ENCODE measurements around the gene DCXR.

DCXR gene

GRCh38 chr17:82036634-82037091 lies 834 bp downstream of the DCXR start:
- DNase-seq: no peak

GRCh38 chr17:82035956-82036633 lies 1.4 kb downstream of the DCXR start:
- DNase-seq: no peak

- no peak for DNase-seq
Measured at GRCh38 chr17:82035488-82035887, 2.0 kb downstream of the DCXR start.

GRCh38 chr17:82034371-82035011 lies 3.0 kb downstream of the DCXR start:
- no peak for DNase-seq

GRCh38 chr17:82033359-82034085 lies 4.0 kb downstream of the DCXR start:
- no peak for DNase-seq

DNA sequence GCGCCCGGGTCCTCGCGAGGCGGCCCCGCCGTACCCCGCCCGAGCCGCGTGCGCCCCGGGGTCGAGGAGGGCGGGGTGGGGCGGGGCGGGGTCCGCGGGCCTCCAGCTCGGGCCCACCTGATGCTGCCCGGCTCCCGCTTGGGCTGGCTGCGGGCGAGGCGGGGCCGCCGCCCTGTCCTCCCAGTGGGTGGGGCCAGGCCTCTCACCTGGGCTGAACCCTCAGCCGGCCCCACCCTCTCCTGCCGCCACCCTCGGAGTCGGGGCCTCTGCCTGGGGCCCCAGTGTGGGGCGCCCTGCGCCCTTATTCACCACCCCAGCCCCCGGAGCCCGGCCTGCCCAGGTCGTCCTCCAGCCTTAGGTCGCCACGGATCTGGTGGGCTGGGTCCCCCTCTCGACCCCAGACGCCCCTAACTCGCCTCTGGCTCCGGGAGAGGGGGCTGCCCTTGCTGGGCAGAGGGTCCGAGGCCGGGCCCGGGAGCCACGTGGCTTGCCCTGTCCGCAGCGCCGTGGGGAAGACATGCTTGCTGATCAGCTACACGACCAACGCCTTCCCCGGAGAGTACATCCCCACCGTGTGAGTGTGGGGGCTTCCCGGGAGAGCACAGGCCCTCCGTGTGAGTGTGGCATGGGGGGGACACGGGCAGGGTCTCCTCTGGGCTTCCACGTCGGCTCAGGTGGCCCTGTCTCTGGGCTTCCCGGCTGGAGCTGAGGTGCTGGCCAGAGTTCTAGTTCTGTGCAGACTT lies 5.4 kb downstream of the DCXR start:
- DNase-seq: peak; percentile 26

- peak; percentile 74 for DNase-seq
Measured at GRCh38 chr17:82031303-82031884, 6.1 kb downstream of the DCXR start, which contains the start of gene RAC3. Gene RAC3 (plus strand): TSS chr17:82031678. CDS start chr17:82031762, 84 bp downstream.

DNA sequence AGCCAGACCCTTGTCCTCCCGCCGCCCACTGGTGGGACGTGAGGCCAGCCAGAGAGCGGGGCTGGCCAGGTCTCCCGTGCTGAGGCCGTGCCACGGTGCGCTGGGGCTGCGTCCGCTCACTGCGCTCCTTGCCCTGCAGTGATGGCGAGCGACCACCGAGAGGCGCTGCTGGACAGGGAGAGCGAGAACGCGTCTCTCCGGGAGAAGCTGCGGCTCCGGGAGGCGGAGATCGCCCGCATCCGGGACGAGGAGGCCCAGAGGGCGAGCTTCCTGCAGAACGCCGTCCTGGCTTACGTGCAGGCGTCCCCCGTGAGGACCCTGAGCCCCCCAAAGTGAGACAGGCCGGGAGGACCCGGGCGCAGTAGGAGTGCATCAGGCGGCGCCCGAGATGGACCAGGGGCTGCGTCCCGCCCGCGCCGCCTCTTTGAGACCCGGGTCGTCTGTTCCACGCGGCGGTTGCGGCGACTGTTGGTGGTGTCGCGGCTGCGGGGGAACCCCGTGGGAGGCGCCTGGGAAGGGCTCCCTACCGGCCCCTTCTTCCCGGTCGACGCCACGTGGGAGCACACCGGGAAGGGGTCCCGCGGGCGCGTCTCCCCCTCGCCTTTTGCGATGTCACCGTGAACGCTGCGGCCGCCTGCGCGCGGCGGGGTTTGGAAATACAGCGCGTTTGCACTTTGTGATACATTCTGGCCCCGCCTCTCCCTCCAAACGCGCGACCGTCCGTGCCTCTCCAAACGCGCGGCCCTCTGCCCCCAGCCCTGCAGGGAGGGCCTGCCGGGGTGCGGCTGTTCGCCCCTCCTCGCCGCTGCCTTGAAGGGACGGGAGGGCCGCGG lies 6.8 kb downstream of the DCXR start:
- peak; percentile 92 for DNase-seq

GRCh38 chr17:82029990-82030469 lies 7.5 kb downstream of the DCXR start:
- no peak for DNase-seq

DNA sequence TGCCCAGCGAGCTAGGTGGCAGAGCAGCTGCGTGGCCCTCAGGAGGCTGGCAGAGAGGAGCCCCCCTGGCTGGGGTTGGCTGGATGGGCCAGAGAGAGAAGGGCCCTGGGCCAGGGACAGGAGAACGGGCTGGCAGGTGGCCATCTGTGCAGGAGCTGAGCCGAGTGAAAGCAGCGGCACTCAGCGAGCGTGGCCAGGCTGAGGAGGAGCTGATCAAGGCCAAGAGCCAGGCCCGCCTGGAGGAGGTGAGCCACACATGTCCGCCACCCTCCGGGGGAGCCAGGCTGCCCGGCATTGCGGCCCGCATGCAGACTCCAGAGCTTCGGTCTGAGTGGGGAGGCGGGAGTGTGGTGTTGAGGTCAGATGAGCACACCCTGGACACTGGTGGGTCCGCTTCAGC lies 8.1 kb downstream of the DCXR start:
- DNase-seq: no peak

DNA sequence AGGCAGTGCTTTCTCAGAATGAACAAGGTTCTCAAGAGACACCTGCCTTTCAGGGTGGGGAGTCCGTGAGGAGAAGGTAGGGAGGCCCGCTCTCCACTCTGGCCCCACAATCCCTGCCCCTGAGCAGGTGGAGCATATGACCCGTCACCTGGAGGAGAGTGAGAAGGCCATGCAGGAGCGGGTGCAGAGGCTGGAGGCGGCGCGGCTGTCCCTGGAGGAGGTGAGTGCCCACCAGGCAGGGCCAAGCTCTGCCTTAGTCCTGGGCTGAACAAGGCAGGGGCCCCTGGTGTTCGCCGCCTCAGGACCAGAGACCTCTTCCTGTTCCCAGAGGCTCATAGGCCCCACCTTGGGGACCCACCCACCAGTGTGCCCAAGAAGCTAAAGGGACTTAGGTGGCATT lies 8.5 kb downstream of the DCXR start:
- DNase-seq: no peak

GRCh38 chr17:82028246-82028645 lies 9.3 kb downstream of the DCXR start:
- no peak for DNase-seq

DNA sequence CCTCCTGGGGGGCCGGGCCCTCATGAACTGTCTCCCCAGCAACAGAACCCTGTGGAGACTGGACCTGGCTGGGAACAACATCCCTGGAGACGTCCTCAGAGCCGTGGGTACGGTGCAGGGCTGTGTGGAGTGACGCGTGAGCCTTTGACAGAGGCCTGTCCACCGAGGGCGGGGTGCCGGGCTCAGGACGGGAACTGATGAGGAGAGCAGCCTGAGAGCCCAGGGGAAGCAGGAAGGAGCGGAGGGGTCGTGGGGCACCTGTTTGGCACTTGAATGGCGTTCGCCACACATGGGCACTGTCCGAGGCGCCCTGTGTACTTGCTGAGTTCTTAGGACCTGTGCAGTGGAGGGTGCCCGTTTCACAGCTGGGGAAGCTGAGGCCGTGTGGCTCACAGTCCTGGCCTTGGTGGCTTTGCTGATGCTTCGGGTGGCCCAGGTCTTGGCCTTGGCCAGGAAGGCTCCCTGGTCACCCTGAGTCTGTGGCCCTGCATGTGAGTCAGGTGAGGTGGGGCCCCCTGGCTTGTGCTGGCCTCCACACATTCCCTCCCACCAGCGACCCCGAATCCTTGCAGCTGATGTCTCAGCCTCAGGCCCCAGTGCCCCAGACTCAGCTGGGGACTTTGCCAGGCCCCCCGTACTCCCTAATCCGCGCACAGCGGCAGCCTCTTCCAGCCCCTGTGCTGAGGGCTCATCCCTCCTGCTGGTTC lies 11.9 kb downstream of the DCXR start:
- DNase-seq: no peak

GRCh38 chr17:82024859-82025258 lies 12.6 kb downstream of the DCXR start:
- DNase-seq: no peak

DNA sequence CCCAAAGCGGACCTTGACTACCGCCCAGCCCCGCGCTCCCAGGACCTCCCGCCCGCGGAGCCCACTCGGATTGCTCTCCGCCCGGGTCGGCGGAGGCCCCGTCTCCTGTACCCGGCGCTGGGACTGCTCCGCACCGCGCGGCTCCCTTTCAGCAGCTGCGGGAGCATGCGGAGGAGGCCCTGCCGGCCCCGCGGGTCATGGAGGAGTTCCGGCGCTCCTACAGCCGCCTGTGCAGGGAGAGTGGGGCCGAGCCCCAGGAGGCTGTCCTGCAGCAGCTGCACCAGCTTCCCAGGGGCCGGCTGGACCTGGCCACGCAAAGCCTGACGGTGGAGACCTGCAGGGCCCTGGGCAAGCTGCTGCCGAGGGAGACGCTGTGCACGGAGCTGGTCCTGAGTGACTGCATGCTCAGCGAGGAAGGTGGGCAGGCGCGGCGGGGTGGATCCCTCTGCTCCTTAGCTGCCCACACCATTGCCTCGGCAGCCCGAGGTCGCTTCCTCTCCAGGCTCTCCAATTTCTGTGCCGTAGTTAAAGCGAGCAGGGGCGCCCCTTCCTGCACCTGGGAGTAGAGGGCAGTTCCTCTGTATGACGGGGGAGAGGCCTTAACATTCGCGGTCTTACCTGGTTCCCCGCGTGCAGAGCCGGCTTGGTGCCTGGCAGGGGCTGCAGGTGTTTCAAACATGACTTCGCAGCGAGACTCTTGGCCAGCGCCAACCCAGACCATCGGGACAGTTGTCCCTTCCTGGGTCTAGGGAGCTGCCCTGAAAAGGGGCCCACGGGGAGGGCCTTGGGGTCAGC lies 13.9 kb downstream of the DCXR start:
- no peak for DNase-seq

DNA sequence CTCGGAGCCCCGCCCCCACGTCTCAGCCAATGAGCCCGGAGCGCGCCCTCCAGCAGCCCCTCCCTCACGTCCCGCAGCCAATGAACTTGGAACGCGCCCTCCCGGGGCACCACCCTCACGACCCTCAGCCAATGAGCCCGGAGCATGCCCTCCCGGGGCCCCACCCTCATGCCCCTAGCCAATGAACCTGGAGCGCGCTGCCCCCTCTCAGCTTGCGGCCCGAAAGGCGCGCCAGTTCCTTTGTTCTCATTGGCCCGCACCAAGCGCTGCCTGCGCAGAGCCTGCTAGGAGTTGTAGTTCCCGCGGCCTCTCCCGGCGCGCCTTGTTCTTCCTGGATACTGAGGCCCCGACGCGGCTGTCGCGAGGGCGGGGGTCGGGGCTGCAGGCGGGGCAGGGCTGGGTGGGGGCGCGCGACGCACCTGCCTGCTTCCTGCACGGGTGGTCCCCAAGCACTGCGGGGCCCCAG lies 14.5 kb downstream of the DCXR start, which contains the start of gene LRRC45:
TSS of gene LRRC45 (plus strand) at position 325 of the 466 bp plus-strand sequence. CDS start 339 bp downstream, outside the sequence.
- DNase-seq: peak; percentile 100

- no peak for DNase-seq
Measured at GRCh38 chr17:82022310-82022980, 15.1 kb downstream of the DCXR start, which contains the start of gene CENPX. Gene CENPX (minus strand): TSS chr17:82022878. CDS start chr17:82022861, 17 bp downstream.

DNA sequence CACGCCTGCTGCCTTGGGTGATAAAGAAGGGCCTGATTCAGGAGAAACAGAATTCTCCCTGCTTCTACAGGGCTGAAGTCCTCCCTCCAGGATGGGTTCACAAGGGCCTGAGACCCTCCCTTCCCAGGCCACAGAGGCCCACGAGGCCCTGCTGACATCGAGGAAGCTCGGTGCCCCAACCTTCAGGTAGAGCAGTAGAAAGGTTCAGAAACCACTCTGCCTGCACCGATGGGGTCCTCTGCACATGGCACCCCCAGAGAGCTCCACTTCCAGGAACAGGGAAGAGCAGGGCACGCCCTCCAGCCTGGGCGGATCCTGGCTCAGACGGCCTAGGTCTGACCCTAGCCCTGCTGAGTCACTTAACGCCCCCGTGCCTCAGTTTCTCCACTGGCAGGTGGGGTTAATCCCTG lies 15.6 kb downstream of the DCXR start:
- DNase-seq: no peak

Measured in eye (tissue), 1 donor.